Progenitor cell of endocrine pancreas (in vitro differentiated cells): Measurements from ENCODE around the gene KANSL1. TPM values are rescaled to one million over a fixed set of nuclear protein-coding genes. Genes with fewer than 3 reads are reported as not detected.
"Not testable (repeated sequence)": the region's sequence is repeated elsewhere in the genome, so short reads cannot be mapped to it uniquely, and the experiment has no call there.

Source experiments
- DNase-seq: peaks from one replicate; pipeline ENCODE4 v3.0.0; 2021; ENCODE audit warnings: low spot score; ENCODE audit not compliant: unreplicated experiment
- H3K27ac Mint-ChIP-seq: 2 replicates; pipeline ENCODE4 v1.8.0; 2021; ENCODE audit warnings: mild to moderate bottlenecking, moderate library complexity, mixed read lengths
- H3K27me3 Mint-ChIP-seq: 2 replicates; pipeline ENCODE4 v1.8.0; 2021; ENCODE audit warnings: mixed read lengths
- H3K36me3 Mint-ChIP-seq: 2 replicates; pipeline ENCODE4 v1.8.0; 2022; ENCODE audit warnings: mixed read lengths; ENCODE audit not compliant: insufficient read depth
- H3K4me1 Mint-ChIP-seq: 2 replicates; pipeline ENCODE4 v1.8.0; 2021; ENCODE audit warnings: low read depth, mixed read lengths
- H3K4me3 Mint-ChIP-seq: 2 replicates; pipeline ENCODE4 v1.8.0; 2021; ENCODE audit warnings: low read depth, mild to moderate bottlenecking, moderate library complexity, mixed read lengths
- H3K9me3 Mint-ChIP-seq: 2 replicates; pipeline ENCODE4 v1.8.0; 2021; ENCODE audit warnings: low read depth, mixed read lengths
- CTCF ChIP-seq: fragments of 200-600 bp; sonication (generic); IDR thresholded peaks from one replicate; pipeline ENCODE4 v1.5.0; 2021; ENCODE audit warnings: antibody characterized with exemption, mild to moderate bottlenecking; ENCODE audit not compliant: unreplicated experiment
- total RNA-seq: library from RNA; stranded (reverse); gene quantifications from 2 replicates; pipeline ENCODE4 v1.2.1, GENCODE V29; 2021

Gene KANSL1
- total RNA-seq, 1 donor from 2014 or later, result 173 TPM

GRCh38 chr17:46181940-46182339 is 11.3 kb downstream of the KANSL1 start:
- no peak for TF ChIP-seq CTCF
- DNase-seq, result no peak
- H3K4me1 Mint-ChIP-seq, result peaks cover 48% of the 10 kb centered on the region
- peaks cover 4% of the 10 kb centered on the region for H3K36me3 Mint-ChIP-seq
- H3K9me3 Mint-ChIP-seq, result no peaks in the 10 kb centered on the region
- no peaks in the 10 kb centered on the region for H3K27me3 Mint-ChIP-seq
- H3K4me3 Mint-ChIP-seq, result no peak overlapping the region
- peak overlapping the region; percentile 29 for H3K27ac Mint-ChIP-seq

GRCh38 chr17:46181316-46181715 is 11.9 kb downstream of the KANSL1 start:
- H3K36me3 Mint-ChIP-seq, DNase-seq, H3K9me3 Mint-ChIP-seq, H3K4me3 Mint-ChIP-seq, H3K27me3 Mint-ChIP-seq: not testable (repeated sequence)
- peak overlapping the region; percentile 30 for H3K27ac Mint-ChIP-seq
- H3K4me1 Mint-ChIP-seq, result peaks cover 47% of the 10 kb centered on the region

GRCh38 chr17:46180892-46181274 is 12.3 kb downstream of the KANSL1 start:
- peaks cover 4% of the 10 kb centered on the region for H3K36me3 Mint-ChIP-seq
- DNase-seq, result no peak
- no peaks in the 10 kb centered on the region for H3K9me3 Mint-ChIP-seq
- H3K4me1 Mint-ChIP-seq, result peaks cover 48% of the 10 kb centered on the region
- TF ChIP-seq CTCF, result no peak
- H3K4me3 Mint-ChIP-seq, result no peak overlapping the region
- no peak overlapping the region for H3K27ac Mint-ChIP-seq
- no peaks in the 10 kb centered on the region for H3K27me3 Mint-ChIP-seq

DNA sequence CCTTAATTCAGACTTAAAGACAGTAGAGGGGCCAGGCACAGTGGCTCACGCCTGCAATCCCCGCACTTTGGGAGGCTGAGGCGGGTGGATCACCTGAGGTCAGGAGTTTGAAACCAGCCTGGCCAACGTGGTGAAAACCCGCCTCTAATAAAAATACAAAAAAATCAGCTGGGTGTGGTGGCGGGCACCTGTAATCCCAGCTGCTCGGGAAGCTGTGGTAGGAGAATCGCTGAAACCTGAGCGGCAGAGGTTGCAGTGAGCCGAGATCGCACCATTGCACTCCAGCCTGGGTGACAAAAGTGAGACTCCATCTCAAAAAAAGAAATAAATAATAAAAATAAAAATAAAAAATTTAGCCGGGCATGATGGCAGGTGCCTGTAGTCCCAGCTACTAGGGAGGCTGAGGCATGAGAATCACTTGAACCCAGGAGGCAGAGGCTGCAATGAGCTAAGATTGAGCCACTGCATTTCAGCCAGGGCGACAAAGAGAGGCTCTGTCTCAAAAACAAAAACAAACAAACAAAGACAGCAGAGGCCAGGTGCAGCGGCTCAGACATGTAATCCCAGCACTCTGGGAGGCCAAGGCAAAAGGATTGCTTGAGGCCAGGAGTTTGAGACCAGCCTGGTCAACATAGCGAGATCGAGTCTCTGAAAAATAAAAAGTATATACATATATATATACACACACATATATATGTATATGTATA is 12.9 kb downstream of the KANSL1 start:
- H3K27ac Mint-ChIP-seq, H3K27me3 Mint-ChIP-seq, DNase-seq, H3K9me3 Mint-ChIP-seq, H3K4me3 Mint-ChIP-seq, H3K36me3 Mint-ChIP-seq: not testable (repeated sequence)
- H3K4me1 Mint-ChIP-seq, result peaks cover 47% of the 10 kb centered on the region

DNA sequence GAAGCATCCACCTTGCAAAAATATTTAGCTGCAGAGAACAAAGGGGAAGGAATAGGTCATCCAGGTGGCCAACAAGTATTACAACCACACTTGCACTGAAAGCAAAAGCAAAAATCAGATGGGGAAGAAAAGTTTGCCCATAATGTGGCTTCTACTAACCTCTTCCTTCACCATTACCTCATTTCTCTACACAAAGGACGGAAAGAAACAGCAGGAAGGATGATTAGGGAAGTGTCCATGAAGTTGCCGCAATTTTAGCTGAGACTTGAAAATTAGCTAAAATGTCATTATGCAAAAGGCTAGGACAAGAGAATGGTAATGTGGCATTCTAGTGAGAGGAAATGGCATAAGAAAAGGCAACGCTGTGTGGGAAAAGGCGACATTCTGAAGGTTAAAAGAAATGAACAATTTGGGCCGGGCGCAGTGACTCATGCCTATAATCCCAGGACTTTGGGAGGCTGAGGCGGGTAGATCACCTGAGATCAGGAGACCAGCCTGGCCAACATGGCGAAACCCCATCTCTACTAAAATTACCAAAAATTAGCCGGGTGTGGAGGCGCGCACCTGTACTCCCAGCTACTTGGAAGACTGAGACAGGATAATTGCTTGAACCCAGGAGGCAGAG is 13.7 kb downstream of the KANSL1 start:
- Mint-ChIP-seq H3K9me3 (no peaks in the 10 kb centered on the region), H3K4me1 (peaks cover 44% of the 10 kb centered on the region), H3K4me3 (no peak overlapping the region), H3K27me3 (no peaks in the 10 kb centered on the region), H3K27ac (peak overlapping the region; percentile 41), H3K36me3 (peaks cover 5% of the 10 kb centered on the region)
- DNase-seq, result no peak
- TF ChIP-seq CTCF, result no peak

DNA sequence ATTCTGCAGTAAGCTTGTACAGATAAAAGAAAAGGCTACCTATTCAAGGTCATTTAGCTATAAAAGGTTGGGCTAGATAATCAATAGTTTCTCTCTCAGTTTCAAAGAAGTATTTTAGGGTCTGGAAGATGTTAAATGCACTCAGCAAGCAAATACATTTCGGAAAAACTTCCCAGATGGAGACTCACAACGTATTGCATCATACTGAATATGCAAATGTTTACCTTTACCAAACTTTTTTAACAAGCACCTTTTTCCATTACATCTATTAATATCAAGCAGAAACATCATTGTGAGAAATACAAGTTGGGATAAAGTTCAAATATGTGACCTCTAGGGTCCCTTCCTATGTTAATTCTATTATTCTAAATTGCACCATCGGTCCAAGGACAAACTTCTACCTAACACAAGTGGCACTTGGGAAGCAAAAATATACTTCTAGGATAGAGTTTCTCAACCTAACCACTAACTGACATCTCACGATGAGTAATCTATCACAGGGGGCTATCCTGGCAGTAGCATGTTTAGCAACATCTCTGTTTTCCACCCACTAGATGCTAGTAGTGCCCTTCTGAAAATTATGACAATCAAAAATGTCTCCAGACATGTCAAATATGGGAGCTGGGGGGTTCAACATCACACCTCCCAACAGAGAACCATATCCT is 14.5 kb downstream of the KANSL1 start:
- Mint-ChIP-seq H3K36me3 (peaks cover 5% of the 10 kb centered on the region), H3K27me3 (no peaks in the 10 kb centered on the region), H3K27ac (peak overlapping the region; percentile 41), H3K4me1 (peaks cover 36% of the 10 kb centered on the region), H3K9me3 (no peaks in the 10 kb centered on the region), H3K4me3 (no peak overlapping the region)
- no peak for TF ChIP-seq CTCF
- DNase-seq, result no peak
